22Rv1 (cell line): ENCODE data around the gene PDZRN3.

Source experiments
- CTCF ChIP-seq: fragments of 450-650 bp; IDR thresholded peaks from 2 replicates; pipeline ENCODE4 v1.5.1; 2017; ENCODE audit warnings: mild to moderate bottlenecking
- ZFX ChIP-seq: fragments of 450-650 bp; IDR thresholded peaks from 2 replicates; pipeline ENCODE4 v1.6.1; 2017; ENCODE audit warnings: antibody characterized with exemption, borderline replicate concordance

GRCh38 chr3:73550032-73550431 is 74.7 kb downstream of the PDZRN3 start:
- no peak for TF ChIP-seq CTCF
- no peak for TF ChIP-seq ZFX
